H1 (cell line): Measurements from ENCODE around the gene SLC13A4.

Experiments used
- ATF3 ChIP-seq: IDR thresholded peaks from 2 replicates; pipeline ENCODE4 v1.6.1; 2011; ENCODE audit warnings: low read depth, mild to moderate bottlenecking, low read length; ENCODE audit not compliant: insufficient read depth
- CHD2 ChIP-seq: IDR thresholded peaks from 2 replicates; pipeline ENCODE4 v1.6.1; 2012; ENCODE audit warnings: low read length, improper control_type of control experiment
- JUND ChIP-seq: IDR thresholded peaks from 2 replicates; pipeline ENCODE4 v1.6.1; 2011; ENCODE audit warnings: mild to moderate bottlenecking, improper control_type of control experiment, low read length
- POLR2A ChIP-seq, 2 experiments: IDR thresholded peaks; 1 replicate in 1 of 2; 2 replicates in 1 of 2; pipeline ENCODE4 v1.6.1; 2011; ENCODE audit warnings: low read depth in 2 of 2, low read length in 2 of 2, mild to moderate bottlenecking in 2 of 2; ENCODE audit errors: control extremely low read depth in 1 of 2
- POLR2AphosphoS5 ChIP-seq: IDR thresholded peaks from 2 replicates; pipeline ENCODE4 v1.6.1; 2011; ENCODE audit warnings: low read depth, low read length
- RAD21 ChIP-seq, 2 experiments: IDR thresholded peaks in 1 of 2; conservative IDR thresholded peaks in 1 of 2; 2 replicates each; pipeline ENCODE4 v1.6.1; 2011; ENCODE audit warnings: low read depth in 2 of 2, low read length in 2 of 2, improper control_type of control experiment in 1 of 2, inconsistent platforms in 1 of 2, mild to moderate bottlenecking in 1 of 2, moderate library complexity in 1 of 2
- TAF1 ChIP-seq: IDR thresholded peaks from 2 replicates; pipeline ENCODE4 v1.6.1; 2011; ENCODE audit warnings: mild to moderate bottlenecking, low read depth, low read length
- YY1 ChIP-seq: IDR thresholded peaks from 2 replicates; pipeline ENCODE4 v1.6.1; 2011; ENCODE audit warnings: low read depth, mild to moderate bottlenecking, low read length
- TF ChIP-seq, protein P1 (sequence below), 3 experiments: IDR thresholded peaks; 1 replicate in 2 of 3; 2 replicates in 1 of 3; pipeline versions ENCODE4 v1.5.1 to v1.6.1; 2011; ENCODE audit warnings: low read length in 3 of 3, mild to moderate bottlenecking in 3 of 3, inconsistent platforms in 2 of 3, low read depth in 1 of 3, moderate library complexity in 1 of 3; ENCODE audit not compliant: insufficient read depth in 1 of 3; ENCODE audit errors: control extremely low read depth in 1 of 3
- TF ChIP-seq, protein P2 (sequence below): IDR thresholded peaks from 2 replicates; pipeline ENCODE4 v1.6.1; 2012; ENCODE audit warnings: inconsistent platforms

- TF ChIP-seq POLR2A (IDR thresholded peaks at IDR 0.05; ENCODE audit: control extremely low read depth in 1 of 2, low read depth in 2 of 2, low read length in 2 of 2) (no peak), POLR2AphosphoS5 (no peak), TAF1 (no peak), CHD2 (no peak), YY1 (no peak), ATF3 (no peak), RAD21 (IDR thresholded peaks at IDR 0.05 in 1 of 2, conservative IDR thresholded peaks at IDR 0.05 in 1 of 2; ENCODE audit: low read depth in 2 of 2, low read length in 2 of 2) (no peak), JUND (no peak)
- TF ChIP-seq, protein P1, sequence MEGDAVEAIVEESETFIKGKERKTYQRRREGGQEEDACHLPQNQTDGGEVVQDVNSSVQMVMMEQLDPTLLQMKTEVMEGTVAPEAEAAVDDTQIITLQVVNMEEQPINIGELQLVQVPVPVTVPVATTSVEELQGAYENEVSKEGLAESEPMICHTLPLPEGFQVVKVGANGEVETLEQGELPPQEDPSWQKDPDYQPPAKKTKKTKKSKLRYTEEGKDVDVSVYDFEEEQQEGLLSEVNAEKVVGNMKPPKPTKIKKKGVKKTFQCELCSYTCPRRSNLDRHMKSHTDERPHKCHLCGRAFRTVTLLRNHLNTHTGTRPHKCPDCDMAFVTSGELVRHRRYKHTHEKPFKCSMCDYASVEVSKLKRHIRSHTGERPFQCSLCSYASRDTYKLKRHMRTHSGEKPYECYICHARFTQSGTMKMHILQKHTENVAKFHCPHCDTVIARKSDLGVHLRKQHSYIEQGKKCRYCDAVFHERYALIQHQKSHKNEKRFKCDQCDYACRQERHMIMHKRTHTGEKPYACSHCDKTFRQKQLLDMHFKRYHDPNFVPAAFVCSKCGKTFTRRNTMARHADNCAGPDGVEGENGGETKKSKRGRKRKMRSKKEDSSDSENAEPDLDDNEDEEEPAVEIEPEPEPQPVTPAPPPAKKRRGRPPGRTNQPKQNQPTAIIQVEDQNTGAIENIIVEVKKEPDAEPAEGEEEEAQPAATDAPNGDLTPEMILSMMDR (IDR thresholded peaks at IDR 0.05; ENCODE audit: control extremely low read depth in 1 of 3, insufficient read depth in 1 of 3, low read depth in 1 of 3, low read length in 3 of 3), result no peak
- TF ChIP-seq, protein P2, sequence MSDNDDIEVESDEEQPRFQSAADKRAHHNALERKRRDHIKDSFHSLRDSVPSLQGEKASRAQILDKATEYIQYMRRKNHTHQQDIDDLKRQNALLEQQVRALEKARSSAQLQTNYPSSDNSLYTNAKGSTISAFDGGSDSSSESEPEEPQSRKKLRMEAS, result no peak
Observed at GRCh38 chr7:135666846-135667245, 61.1 kb downstream of the SLC13A4 start.
